ENCODE results near the gene THAP8. TPM values are rescaled to one million over a fixed set of nuclear protein-coding genes. Genes with fewer than 3 reads are reported as not detected.

THAP8 gene
- total and polyA plus RNA-seq, 2 of the 8 experiments (the other 6 are each of a cell fraction or from before 2014, with no cell fraction given), result 6.0 to 11.1 TPM

DNA sequence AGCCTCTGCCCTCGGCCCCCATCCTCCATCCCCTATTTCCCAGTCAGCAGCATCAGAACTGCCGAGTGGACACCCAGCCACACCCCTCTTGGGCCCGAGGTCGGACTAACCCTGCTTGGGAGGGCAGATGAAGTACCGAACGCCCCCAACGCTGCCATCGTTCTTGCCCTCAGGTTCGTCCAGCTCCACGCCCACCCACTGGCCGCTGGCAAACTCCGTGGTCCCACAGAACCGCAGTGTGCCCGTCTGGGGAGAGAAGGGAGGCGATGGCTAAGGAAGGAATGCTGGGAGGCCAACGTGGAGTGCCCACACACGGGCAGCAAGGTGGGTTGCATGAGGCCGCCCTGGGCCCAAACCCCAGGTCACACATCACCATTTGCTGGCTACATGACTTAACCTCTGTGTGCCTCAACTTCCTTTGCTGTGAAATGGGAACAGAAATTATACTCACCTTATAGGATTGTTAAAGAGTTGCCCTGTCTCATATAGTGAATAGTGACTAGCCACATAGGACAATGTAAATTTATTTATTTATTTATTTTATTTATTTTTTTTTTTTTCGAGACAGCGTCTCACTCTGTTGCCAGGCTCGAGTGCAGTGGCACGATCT lies 34.9 kb downstream of the THAP8 start:
- H3K4me1 ChIP-seq (replicated peaks in 1 of 4; ENCODE audit: control insufficient read depth in 3 of 4, insufficient read depth in 4 of 4, low read length in 3 of 4), result no peaks in the 10 kb centered on the region; a peak in 1 of 7 replicates
- peaks cover 0 to 7% of the 10 kb centered on the region in 2 experiments; a peak in 1 of 4 replicates for H3K79me2 ChIP-seq (ENCODE audit: control insufficient read depth in 1 of 2, insufficient read depth in 2 of 2, low read length in 2 of 2)
- H3K9ac ChIP-seq (replicated peaks in 1 of 4; ENCODE audit: extremely low read depth in 1 of 4, low read depth in 3 of 4, low read length in 3 of 4), result no peak overlapping the region
- H3K27ac ChIP-seq (ENCODE audit: low read depth, low read length), result no peak overlapping the region
- 88% methylated on average over 22 of the region's 22 CpGs; no CpG with 5 or more reads in 1 of the 2 experiments for WGBS, 2 experiments (ENCODE audit: extremely low coverage in 1 of 2, insufficient coverage in 1 of 2, insufficient read length in 1 of 2, insufficient replicate concordance in 2 of 2, low coverage in 1 of 2, low lambda C conversion rate in 2 of 2, missing lambda C conversion rate in 1 of 2)
- H3K27me3 ChIP-seq (replicated peaks in 1 of 4; ENCODE audit: control insufficient read depth in 3 of 4, extremely low read depth in 1 of 4, insufficient read depth in 3 of 4, low read length in 3 of 4), result no peaks in the 10 kb centered on the region
- ChIA-PET CTCF (ENCODE audit: partially characterized antibody) (no interaction called here), POLR2A (ENCODE audit: partially characterized antibody) (no interaction called here)
- H3K18ac ChIP-seq (ENCODE audit: extremely low read depth, low read length), result no peak overlapping the region
- H3K9me3 ChIP-seq (ENCODE audit: insufficient read depth in 2 of 2, low read depth in 1 of 2, low read length in 1 of 2), result no peaks in the 10 kb centered on the region
- H2AFZ ChIP-seq (ENCODE audit: low read length), result no peak overlapping the region
- no peak overlapping the region for H2BK15ac ChIP-seq (ENCODE audit: low read length)
- H2BK5ac ChIP-seq (ENCODE audit: low read depth, low read length), result no peak overlapping the region
- no peak overlapping the region for H3K4me2 ChIP-seq (ENCODE audit: insufficient read depth in 1 of 2, low read depth in 2 of 2, low read length in 2 of 2)
- no peak for FAIRE-seq
- H4K8ac ChIP-seq (ENCODE audit: extremely low read depth, insufficient read depth, low read length), result no peak overlapping the region
- no peak overlapping the region for H4K91ac ChIP-seq (replicated peaks; ENCODE audit: insufficient read length, low read length)
- H3K36me3 ChIP-seq (ENCODE audit: control insufficient read depth in 2 of 4, insufficient read depth in 4 of 4, low read length in 3 of 4), result peaks cover 0 to 22% (median 2%) of the 10 kb centered on the region in 4 experiments; a peak in 5 of 8 replicates
- TF ChIP-seq TAF1 (IDR thresholded peaks at IDR 0.05; ENCODE audit: low read depth, low read length), result no peak
- no peak overlapping the region for H4K5ac ChIP-seq (ENCODE audit: insufficient read length, low read depth, low read length)
- H2BK120ac ChIP-seq (replicated peaks; ENCODE audit: low read depth, low read length), result no peak overlapping the region
- no peak overlapping the region for H2BK12ac ChIP-seq (ENCODE audit: low read depth, low read length)
- H3K56ac ChIP-seq (replicated peaks; ENCODE audit: insufficient read length, low read depth, low read length), result no peak overlapping the region
- no peak overlapping the region for H2AK5ac ChIP-seq (ENCODE audit: low read depth, low read length)
- H3K4me3 ChIP-seq (ENCODE audit: extremely low read depth in 1 of 4, insufficient read depth in 2 of 4, low read depth in 3 of 4, low read length in 4 of 4), result no peak overlapping the region
- H4K20me1 ChIP-seq (replicated peaks in 1 of 2; ENCODE audit: control insufficient read depth in 1 of 2, insufficient read depth in 2 of 2, low read length in 2 of 2), result peaks cover 0 to 2% of the 10 kb centered on the region in 2 experiments
- DNase-seq (ENCODE audit: low read depth in 1 of 2, low spot score in 2 of 2), result no peak
- H3K79me1 ChIP-seq (ENCODE audit: low read depth, low read length), result no peaks in the 10 kb centered on the region
- peaks cover 3% of the 10 kb centered on the region for H3K23me2 ChIP-seq (ENCODE audit: low read depth, low read length)
- H3K4ac ChIP-seq (replicated peaks; ENCODE audit: insufficient read length, low read depth, low read length), result no peak overlapping the region
- no peak overlapping the region for H3K23ac ChIP-seq (ENCODE audit: insufficient read length)
- H2BK20ac ChIP-seq (ENCODE audit: low read length), result no peak overlapping the region
- H3K14ac ChIP-seq (ENCODE audit: insufficient read length), result no peak overlapping the region

Data from H1 (cell line).